Measurements from ENCODE around the gene HIPK3. TPM values are rescaled to one million over a fixed set of nuclear protein-coding genes. Genes with fewer than 3 reads are reported as not detected.
A peak's percentile ranks its signal among the peaks of the same experiment; 100 is the strongest.

The HIPK3 gene
- total and polyA plus RNA-seq, 10 of the 15 experiments (the other 5 are each of a cell fraction or from before 2014, with no cell fraction given): 3.4 to 26.5 (median 13.6) TPM

- TF ChIP-seq, protein P1, sequence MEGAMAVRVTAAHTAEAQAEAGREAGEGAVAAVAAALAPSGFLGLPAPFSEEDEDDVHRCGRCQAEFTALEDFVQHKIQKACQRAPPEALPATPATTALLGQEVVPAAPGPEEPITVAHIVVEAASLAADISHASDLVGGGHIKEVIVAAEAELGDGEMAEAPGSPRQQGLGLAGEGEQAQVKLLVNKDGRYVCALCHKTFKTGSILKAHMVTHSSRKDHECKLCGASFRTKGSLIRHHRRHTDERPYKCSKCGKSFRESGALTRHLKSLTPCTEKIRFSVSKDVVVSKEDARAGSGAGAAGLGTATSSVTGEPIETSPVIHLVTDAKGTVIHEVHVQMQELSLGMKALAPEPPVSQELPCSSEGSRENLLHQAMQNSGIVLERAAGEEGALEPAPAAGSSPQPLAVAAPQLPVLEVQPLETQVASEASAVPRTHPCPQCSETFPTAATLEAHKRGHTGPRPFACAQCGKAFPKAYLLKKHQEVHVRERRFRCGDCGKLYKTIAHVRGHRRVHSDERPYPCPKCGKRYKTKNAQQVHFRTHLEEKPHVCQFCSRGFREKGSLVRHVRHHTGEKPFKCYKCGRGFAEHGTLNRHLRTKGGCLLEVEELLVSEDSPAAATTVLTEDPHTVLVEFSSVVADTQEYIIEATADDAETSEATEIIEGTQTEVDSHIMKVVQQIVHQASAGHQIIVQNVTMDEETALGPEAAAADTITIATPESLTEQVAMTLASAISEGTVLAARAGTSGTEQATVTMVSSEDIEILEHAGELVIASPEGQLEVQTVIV (IDR thresholded peaks at IDR 0.05; ENCODE audit: borderline replicate concordance, partially characterized antibody): no peak
- TF ChIP-seq, protein P2, sequence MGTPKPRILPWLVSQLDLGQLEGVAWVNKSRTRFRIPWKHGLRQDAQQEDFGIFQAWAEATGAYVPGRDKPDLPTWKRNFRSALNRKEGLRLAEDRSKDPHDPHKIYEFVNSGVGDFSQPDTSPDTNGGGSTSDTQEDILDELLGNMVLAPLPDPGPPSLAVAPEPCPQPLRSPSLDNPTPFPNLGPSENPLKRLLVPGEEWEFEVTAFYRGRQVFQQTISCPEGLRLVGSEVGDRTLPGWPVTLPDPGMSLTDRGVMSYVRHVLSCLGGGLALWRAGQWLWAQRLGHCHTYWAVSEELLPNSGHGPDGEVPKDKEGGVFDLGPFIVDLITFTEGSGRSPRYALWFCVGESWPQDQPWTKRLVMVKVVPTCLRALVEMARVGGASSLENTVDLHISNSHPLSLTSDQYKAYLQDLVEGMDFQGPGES (IDR thresholded peaks at IDR 0.05): no peak
- TF ChIP-seq SP1 (IDR thresholded peaks at IDR 0.05; ENCODE audit: low read depth, low read length): no peak
- TF ChIP-seq BACH1 (IDR thresholded peaks at IDR 0.05; ENCODE audit: borderline replicate concordance): no peak
Measured at GRCh38 chr11:33290319-33290718, 33.1 kb downstream of the HIPK3 start (continued).

DNA sequence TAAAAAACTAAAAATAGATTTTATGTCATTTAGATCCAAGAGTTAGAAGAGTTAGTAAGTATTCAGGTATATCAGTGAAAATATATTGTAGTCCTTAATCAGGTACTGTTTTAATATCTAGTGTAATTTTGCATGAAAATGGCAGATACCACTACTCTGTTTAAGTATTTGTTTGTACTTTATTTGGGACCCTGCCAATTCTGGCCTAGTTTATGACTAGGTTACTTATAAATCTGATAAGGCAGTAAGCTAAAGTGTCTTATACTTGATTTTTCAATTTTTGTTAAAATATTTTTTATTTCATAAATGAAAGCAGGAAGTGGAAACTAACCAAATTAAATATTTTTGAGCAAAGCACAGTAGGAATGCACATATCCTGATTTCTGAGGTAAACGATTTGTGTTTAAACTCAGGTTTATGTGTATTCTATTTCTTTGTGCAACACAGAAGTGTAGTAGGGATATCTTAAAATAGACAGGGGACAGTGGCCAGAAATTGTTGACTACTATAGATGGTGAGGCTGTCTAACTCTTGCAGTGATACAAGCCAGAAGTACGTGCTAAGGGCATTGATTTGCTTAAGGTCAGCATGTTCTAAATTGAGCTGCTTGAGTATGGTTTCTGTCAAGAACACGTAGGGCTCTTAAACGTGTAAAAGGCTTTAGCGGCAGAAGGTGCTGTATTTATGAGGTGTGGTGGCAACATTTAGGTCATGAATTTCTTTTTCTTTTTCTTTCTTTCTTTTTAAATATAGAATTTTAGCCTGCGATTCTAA is 34.0 kb downstream of the HIPK3 start:
- Histone ChIP-seq H4K20me1 (ENCODE audit: control insufficient read depth, insufficient read depth) (no peaks in the 10 kb centered on the region), H3K79me2 (ENCODE audit: control insufficient read depth, insufficient read depth, low read length) (peaks cover 25% of the 10 kb centered on the region), H3K4me1 (ENCODE audit: control insufficient read depth, insufficient read depth, low read length) (no peaks in the 10 kb centered on the region; the same call in 1 of the 2 replicates), H3K27ac (ENCODE audit: control insufficient read depth, insufficient read depth) (peak overlapping the region; percentile 17; the same call in 1 of the 2 replicates), H3K4me2 (ENCODE audit: control insufficient read depth, insufficient read depth) (peak overlapping the region; percentile 2; the same call in 1 of the 2 replicates), H3K9me3 (replicated peaks; ENCODE audit: control insufficient read depth, insufficient read depth, low read length) (no peaks in the 10 kb centered on the region; the same call in 2 of the 3 replicates), H3K27me3 (replicated peaks in 1 of 2; ENCODE audit: control insufficient read depth in 2 of 2, insufficient read depth in 2 of 2, low read length in 1 of 2) (no peaks in the 10 kb centered on the region), H3K4me3 (no peak overlapping the region), H3K36me3 (ENCODE audit: control insufficient read depth in 2 of 2, insufficient read depth in 2 of 2, low read length in 1 of 2) (peaks cover 0 to 7% of the 10 kb centered on the region in 2 experiments; a peak in 2 of 4 replicates), H3K9ac (ENCODE audit: control insufficient read depth, insufficient read depth, low read length) (no peak overlapping the region), H2AFZ (ENCODE audit: control insufficient read depth, low read depth, low read length) (no peak overlapping the region)
- RAD21 ChIA-PET (ENCODE audit: unreplicated experiment): interaction anchor here (0.7 to 1.3 kb wide), 3 partner anchors 22 to 31 kb away, joined by 3 read pairs; no protein-coding TSS in a partner anchor
- no peak for FAIRE-seq
- ATAC-seq: peak; percentile 93
- in situ Hi-C loops (cut with MboI): no loop called here
- DNase-seq (ENCODE audit: low read depth, low spot score): peak; percentile 64
- POLR2A ChIA-PET: interaction anchor here (0.6 to 1.4 kb wide), 3 partner anchors 9 to 1971 kb away, joined by 3 to 5 read pairs (median 3); no protein-coding TSS in a partner anchor
- SMC1A ChIA-PET (ENCODE audit: uncharacterized antibody, unreplicated experiment): interaction anchor here (0.5 to 3.2 kb wide), 6 partner anchors 17 to 169 kb away, joined by 3 to 13 read pairs (median 4); no protein-coding TSS in a partner anchor
- 1% methylated on average over 6 of the region's 6 CpGs for WGBS (ENCODE audit: insufficient coverage, insufficient replicate concordance, low lambda C conversion rate, missing lambda C conversion rate)
- no TSS peak for BruUV-seq (replicated peaks)
- intact Hi-C loops (cut with micrococcal nuclease; ENCODE audit: unreplicated experiment): no loop called here
- CTCF ChIA-PET: interaction anchor here (0.6 to 1.7 kb wide), 5 partner anchors 9 to 30 kb away, joined by 3 read pairs; no protein-coding TSS in a partner anchor
- TF ChIP-seq SKIL (IDR thresholded peaks at IDR 0.05; ENCODE audit: low read depth, poor library complexity, severe bottlenecking) (peak; percentile 12), IRF4 (IDR thresholded peaks at IDR 0.05; ENCODE audit: low read depth, low read length) (no peak), MXI1 (IDR thresholded peaks at IDR 0.05; ENCODE audit: low read depth, low read length) (0 out of 2 replicates have a peak, but pooled peaks have one; percentile 59), CHD2 (IDR thresholded peaks at IDR 0.05; ENCODE audit: borderline replicate concordance, low read depth, low read length) (peak; percentile 21; the same call in 1 of the 2 replicates), JUNB (IDR thresholded peaks at IDR 0.05) (0 out of 2 replicates have a peak, but pooled peaks have one; percentile 10)
- TF ChIP-seq, protein P3, sequence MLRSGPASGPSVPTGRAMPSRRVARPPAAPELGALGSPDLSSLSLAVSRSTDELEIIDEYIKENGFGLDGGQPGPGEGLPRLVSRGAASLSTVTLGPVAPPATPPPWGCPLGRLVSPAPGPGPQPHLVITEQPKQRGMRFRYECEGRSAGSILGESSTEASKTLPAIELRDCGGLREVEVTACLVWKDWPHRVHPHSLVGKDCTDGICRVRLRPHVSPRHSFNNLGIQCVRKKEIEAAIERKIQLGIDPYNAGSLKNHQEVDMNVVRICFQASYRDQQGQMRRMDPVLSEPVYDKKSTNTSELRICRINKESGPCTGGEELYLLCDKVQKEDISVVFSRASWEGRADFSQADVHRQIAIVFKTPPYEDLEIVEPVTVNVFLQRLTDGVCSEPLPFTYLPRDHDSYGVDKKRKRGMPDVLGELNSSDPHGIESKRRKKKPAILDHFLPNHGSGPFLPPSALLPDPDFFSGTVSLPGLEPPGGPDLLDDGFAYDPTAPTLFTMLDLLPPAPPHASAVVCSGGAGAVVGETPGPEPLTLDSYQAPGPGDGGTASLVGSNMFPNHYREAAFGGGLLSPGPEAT (IDR thresholded peaks at IDR 0.05; ENCODE audit: low read depth): peak; percentile 31; the same call in 1 of the 2 replicates
- TF ChIP-seq, protein P2 (IDR thresholded peaks at IDR 0.05): no peak
